Measurements from ENCODE around the gene POLD1.

POLD1 gene

GRCh38 chr19:50458396-50459066 lies 74.4 kb downstream of the POLD1 start:
- no peak for TF ChIP-seq EZH2phosphoT487 (IDR thresholded peaks at IDR 0.05; ENCODE audit: borderline replicate concordance, low read length)
- TF ChIP-seq, protein P1, sequence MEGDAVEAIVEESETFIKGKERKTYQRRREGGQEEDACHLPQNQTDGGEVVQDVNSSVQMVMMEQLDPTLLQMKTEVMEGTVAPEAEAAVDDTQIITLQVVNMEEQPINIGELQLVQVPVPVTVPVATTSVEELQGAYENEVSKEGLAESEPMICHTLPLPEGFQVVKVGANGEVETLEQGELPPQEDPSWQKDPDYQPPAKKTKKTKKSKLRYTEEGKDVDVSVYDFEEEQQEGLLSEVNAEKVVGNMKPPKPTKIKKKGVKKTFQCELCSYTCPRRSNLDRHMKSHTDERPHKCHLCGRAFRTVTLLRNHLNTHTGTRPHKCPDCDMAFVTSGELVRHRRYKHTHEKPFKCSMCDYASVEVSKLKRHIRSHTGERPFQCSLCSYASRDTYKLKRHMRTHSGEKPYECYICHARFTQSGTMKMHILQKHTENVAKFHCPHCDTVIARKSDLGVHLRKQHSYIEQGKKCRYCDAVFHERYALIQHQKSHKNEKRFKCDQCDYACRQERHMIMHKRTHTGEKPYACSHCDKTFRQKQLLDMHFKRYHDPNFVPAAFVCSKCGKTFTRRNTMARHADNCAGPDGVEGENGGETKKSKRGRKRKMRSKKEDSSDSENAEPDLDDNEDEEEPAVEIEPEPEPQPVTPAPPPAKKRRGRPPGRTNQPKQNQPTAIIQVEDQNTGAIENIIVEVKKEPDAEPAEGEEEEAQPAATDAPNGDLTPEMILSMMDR (IDR thresholded peaks at IDR 0.05; ENCODE audit: low read depth, low read length, poor library complexity, severe bottlenecking): no peak
- Histone ChIP-seq H3K36me3 (ENCODE audit: control insufficient read depth, low read length) (peaks cover 46% of the 10 kb centered on the region), H3K9me2 (replicated peaks; ENCODE audit: control insufficient read depth, low read length) (no peaks in the 10 kb centered on the region), H3K27me3 (ENCODE audit: control insufficient read depth, low read length) (no peaks in the 10 kb centered on the region), H3K4me1 (ENCODE audit: control insufficient read depth, low read length) (peaks cover 27% of the 10 kb centered on the region), H3K79me2 (ENCODE audit: control insufficient read depth, low read length) (no peaks in the 10 kb centered on the region), H3K9me3 (ENCODE audit: control insufficient read depth, insufficient read depth, low read length) (no peaks in the 10 kb centered on the region), H3F3A (ENCODE audit: control insufficient read depth, insufficient read depth) (peaks cover 14% of the 10 kb centered on the region), H4K20me1 (ENCODE audit: control insufficient read depth, insufficient read depth, low read depth, low read length) (no peaks in the 10 kb centered on the region), H3K4me2 (ENCODE audit: low read length) (no peak overlapping the region), H3K27ac (ENCODE audit: low read depth, low read length) (no peak overlapping the region), H3K4me3 (ENCODE audit: low read length) (no peak overlapping the region)

DNA sequence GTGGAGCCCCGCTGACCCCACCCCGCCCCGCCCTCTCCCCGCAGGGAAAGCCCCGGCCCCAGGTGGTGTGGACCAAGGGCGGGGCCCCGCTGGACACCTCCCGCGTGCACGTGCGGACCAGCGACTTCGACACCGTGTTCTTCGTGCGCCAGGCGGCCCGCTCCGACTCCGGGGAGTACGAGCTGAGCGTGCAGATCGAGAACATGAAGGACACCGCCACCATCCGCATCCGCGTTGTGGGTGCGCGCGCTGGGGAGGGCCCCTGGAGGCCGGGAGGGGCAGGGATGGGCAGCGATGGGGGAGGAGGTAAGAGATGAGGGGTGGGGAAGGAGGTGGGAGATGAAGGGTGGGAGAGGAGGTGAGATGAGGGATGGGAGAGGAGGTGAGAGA lies 74.9 kb downstream of the POLD1 start:
- no peak overlapping the region for H3K4me3 ChIP-seq (ENCODE audit: low read length)
- H3K4me1 ChIP-seq (ENCODE audit: control insufficient read depth, low read length): peaks cover 27% of the 10 kb centered on the region
- 0 out of 2 replicates have a peak overlapping the region, but pooled peaks have one; percentile 87 for H3K27ac ChIP-seq (ENCODE audit: low read depth, low read length)

GRCh38 chr19:50459638-50460037 lies 75.5 kb downstream of the POLD1 start:
- H3K27ac ChIP-seq (ENCODE audit: low read depth, low read length): peak overlapping the region; percentile 87
- H3K4me3 ChIP-seq (ENCODE audit: low read length): peak overlapping the region; percentile 42
- peak overlapping the region; percentile 59 for H3K4me2 ChIP-seq (ENCODE audit: low read length)
- peaks cover 27% of the 10 kb centered on the region for H3K4me1 ChIP-seq (ENCODE audit: control insufficient read depth, low read length)
- H3K79me2 ChIP-seq (ENCODE audit: control insufficient read depth, low read length): no peaks in the 10 kb centered on the region
- H3F3A ChIP-seq (ENCODE audit: control insufficient read depth, insufficient read depth): peaks cover 14% of the 10 kb centered on the region
- TF ChIP-seq, protein P1 (IDR thresholded peaks at IDR 0.05; ENCODE audit: low read depth, low read length, poor library complexity, severe bottlenecking): no peak
- TF ChIP-seq EZH2phosphoT487 (IDR thresholded peaks at IDR 0.05; ENCODE audit: borderline replicate concordance, low read length): no peak
- no peaks in the 10 kb centered on the region for H3K27me3 ChIP-seq (ENCODE audit: control insufficient read depth, low read length)
- peaks cover 48% of the 10 kb centered on the region for H3K36me3 ChIP-seq (ENCODE audit: control insufficient read depth, low read length)
- no peaks in the 10 kb centered on the region for H4K20me1 ChIP-seq (ENCODE audit: control insufficient read depth, insufficient read depth, low read depth, low read length)
- H3K9me3 ChIP-seq (ENCODE audit: control insufficient read depth, insufficient read depth, low read length): no peaks in the 10 kb centered on the region
- no peaks in the 10 kb centered on the region for H3K9me2 ChIP-seq (replicated peaks; ENCODE audit: control insufficient read depth, low read length)

More for the DNA sequence above, 74.9 kb downstream of the POLD1 start:
- Histone ChIP-seq H3K9me3 (ENCODE audit: control insufficient read depth, insufficient read depth, low read length) (no peaks in the 10 kb centered on the region), H3K79me2 (ENCODE audit: control insufficient read depth, low read length) (no peaks in the 10 kb centered on the region), H3K27me3 (ENCODE audit: control insufficient read depth, low read length) (no peaks in the 10 kb centered on the region), H3K4me2 (ENCODE audit: low read length) (no peak overlapping the region), H3K9me2 (replicated peaks; ENCODE audit: control insufficient read depth, low read length) (no peaks in the 10 kb centered on the region), H3K36me3 (ENCODE audit: control insufficient read depth, low read length) (peaks cover 46% of the 10 kb centered on the region), H4K20me1 (ENCODE audit: control insufficient read depth, insufficient read depth, low read depth, low read length) (no peaks in the 10 kb centered on the region), H3F3A (ENCODE audit: control insufficient read depth, insufficient read depth) (peaks cover 14% of the 10 kb centered on the region)
- TF ChIP-seq EZH2phosphoT487 (IDR thresholded peaks at IDR 0.05; ENCODE audit: borderline replicate concordance, low read length): no peak
- TF ChIP-seq, protein P1 (IDR thresholded peaks at IDR 0.05; ENCODE audit: low read depth, low read length, poor library complexity, severe bottlenecking): no peak
